Activated CD4-positive, CD25-positive, alpha-beta regulatory T cell treated with anti-CD3 and anti-CD28 coated beads, Interleukin-2, amount 50 U/mL, for 24 hours (primary cell): Measurements from ENCODE around the gene B9D1.
A peak's percentile ranks its signal among the peaks of the same experiment; 100 is the strongest.

Experiments
- ATAC-seq, 2 donors: fragments of 150-1000 bp; cut with Tn5 transposase; one replicate each; pipeline ENCODE4 v1.10.0; 2021; ENCODE audit warnings: mild to moderate bottlenecking in 1 of 2, moderate library complexity in 1 of 2

The B9D1 gene

GRCh38 chr17:19376811-19377210, 14.3 kb upstream of the B9D1 start:
- no peak for ATAC-seq

GRCh38 chr17:19375732-19376131, 13.2 kb upstream of the B9D1 start:
- ATAC-seq: no peak

GRCh38 chr17:19374136-19374535, 11.6 kb upstream of the B9D1 start:
- ATAC-seq: no peak

- no peak for ATAC-seq
These were observed 10.5 kb upstream of the B9D1 start for GRCh38 chr17:19372866-19373504.

- ATAC-seq: no peak
These were observed 9.9 kb upstream of the B9D1 start for GRCh38 chr17:19372439-19372838.

- ATAC-seq: no peak
These were observed 9.5 kb upstream of the B9D1 start for GRCh38 chr17:19372011-19372370.

GRCh38 chr17:19371259-19372010, 8.9 kb upstream of the B9D1 start:
- ATAC-seq: no peak

- peak in 1 of 2 donors; percentile 33 for ATAC-seq
These were observed 8.0 kb upstream of the B9D1 start for GRCh38 chr17:19370493-19370960.

- ATAC-seq: no peak
These were observed 7.4 kb upstream of the B9D1 start for GRCh38 chr17:19369846-19370492.

- ATAC-seq: no peak
These were observed 6.7 kb upstream of the B9D1 start for GRCh38 chr17:19369107-19369778.

GRCh38 chr17:19368229-19368628, 5.7 kb upstream of the B9D1 start:
- ATAC-seq: no peak

- no peak for ATAC-seq
These were observed 4.1 kb upstream of the B9D1 start for GRCh38 chr17:19366637-19366972.

- ATAC-seq: no peak
These were observed 3.5 kb upstream of the B9D1 start for GRCh38 chr17:19365833-19366636.

- ATAC-seq: no peak
These were observed 2.9 kb upstream of the B9D1 start for GRCh38 chr17:19365499-19365817.

- no peak for ATAC-seq
These were observed 2.4 kb upstream of the B9D1 start for GRCh38 chr17:19364699-19365498.

- ATAC-seq: no peak
These were observed 1.0 kb upstream of the B9D1 start for GRCh38 chr17:19363460-19364035.

GRCh38 chr17:19363114-19363438, 553 bp upstream of the B9D1 start:
- ATAC-seq: no peak

- no peak for ATAC-seq
These were observed 613 bp downstream of the B9D1 start for GRCh38 chr17:19361944-19362276.

- ATAC-seq: no peak
These were observed 1.2 kb downstream of the B9D1 start for GRCh38 chr17:19361326-19361725.

- ATAC-seq: no peak
These were observed 1.8 kb downstream of the B9D1 start for GRCh38 chr17:19360772-19361171.

- no peak for ATAC-seq
These were observed 2.7 kb downstream of the B9D1 start for GRCh38 chr17:19359856-19360255.

GRCh38 chr17:19359151-19359550, 3.4 kb downstream of the B9D1 start:
- no peak for ATAC-seq
